KMS-11 (cell line): ENCODE results near the gene LIN7B.

Experiments used
- H2AFZ ChIP-seq: fragments of 200-600 bp; sonication (generic); 2 replicates; pipeline ENCODE4 v1.6.1; 2016; ENCODE audit warnings: antibody characterized with exemption, mixed run types, low read depth
- H3K27ac ChIP-seq: fragments of 200-600 bp; sonication (generic); 2 replicates; pipeline ENCODE4 v1.6.1; 2016; ENCODE audit warnings: mild to moderate bottlenecking, mixed run types
- H3K27me3 ChIP-seq: fragments of 200-600 bp; sonication (generic); 2 replicates; pipeline ENCODE4 v1.6.1; 2017; ENCODE audit warnings: mild to moderate bottlenecking, low read depth, mixed run types, moderate library complexity; ENCODE audit not compliant: insufficient read depth
- H3K36me3 ChIP-seq: fragments of 200-600 bp; sonication (generic); 2 replicates; pipeline ENCODE4 v1.6.1; 2017; ENCODE audit warnings: mild to moderate bottlenecking, mixed run types; ENCODE audit not compliant: insufficient read depth
- H3K4me1 ChIP-seq: fragments of 200-600 bp; sonication (generic); 2 replicates; pipeline ENCODE4 v1.6.1; 2016; ENCODE audit warnings: mild to moderate bottlenecking, low read depth, mixed run types; ENCODE audit not compliant: poor library complexity, severe bottlenecking
- H3K4me2 ChIP-seq: fragments of 200-600 bp; sonication (generic); 2 replicates; pipeline ENCODE4 v1.7.0; 2016; ENCODE audit warnings: mild to moderate bottlenecking, mixed run types
- H3K4me3 ChIP-seq: fragments of 200-600 bp; sonication (generic); IDR thresholded peaks from 2 replicates; pipeline ENCODE4 v1.6.1; 2017; ENCODE audit warnings: low read depth, low read length, mixed read lengths; ENCODE audit not compliant: insufficient read depth
- H3K79me2 ChIP-seq: fragments of 200-600 bp; sonication (generic); 2 replicates; pipeline ENCODE4 v1.6.1; 2016; ENCODE audit warnings: low read depth, mixed run types; ENCODE audit not compliant: insufficient read depth
- H3K9ac ChIP-seq: fragments of 200-600 bp; sonication (generic); 2 replicates; pipeline ENCODE4 v1.6.1; 2016; ENCODE audit warnings: mild to moderate bottlenecking, mixed run types
- H4K20me1 ChIP-seq: fragments of 200-600 bp; sonication (generic); 2 replicates; pipeline ENCODE4 v1.6.1; 2016; ENCODE audit warnings: mild to moderate bottlenecking, mixed run types; ENCODE audit not compliant: insufficient read depth
- TF ChIP-seq, protein P1 (sequence below): fragments of 200-600 bp; sonication (generic); conservative IDR thresholded peaks from 2 replicates; pipeline ENCODE4 v1.6.1; 2017; ENCODE audit warnings: low read depth, mild to moderate bottlenecking, antibody characterized with exemption, low read length, moderate library complexity, mixed read lengths

The LIN7B gene

DNA sequence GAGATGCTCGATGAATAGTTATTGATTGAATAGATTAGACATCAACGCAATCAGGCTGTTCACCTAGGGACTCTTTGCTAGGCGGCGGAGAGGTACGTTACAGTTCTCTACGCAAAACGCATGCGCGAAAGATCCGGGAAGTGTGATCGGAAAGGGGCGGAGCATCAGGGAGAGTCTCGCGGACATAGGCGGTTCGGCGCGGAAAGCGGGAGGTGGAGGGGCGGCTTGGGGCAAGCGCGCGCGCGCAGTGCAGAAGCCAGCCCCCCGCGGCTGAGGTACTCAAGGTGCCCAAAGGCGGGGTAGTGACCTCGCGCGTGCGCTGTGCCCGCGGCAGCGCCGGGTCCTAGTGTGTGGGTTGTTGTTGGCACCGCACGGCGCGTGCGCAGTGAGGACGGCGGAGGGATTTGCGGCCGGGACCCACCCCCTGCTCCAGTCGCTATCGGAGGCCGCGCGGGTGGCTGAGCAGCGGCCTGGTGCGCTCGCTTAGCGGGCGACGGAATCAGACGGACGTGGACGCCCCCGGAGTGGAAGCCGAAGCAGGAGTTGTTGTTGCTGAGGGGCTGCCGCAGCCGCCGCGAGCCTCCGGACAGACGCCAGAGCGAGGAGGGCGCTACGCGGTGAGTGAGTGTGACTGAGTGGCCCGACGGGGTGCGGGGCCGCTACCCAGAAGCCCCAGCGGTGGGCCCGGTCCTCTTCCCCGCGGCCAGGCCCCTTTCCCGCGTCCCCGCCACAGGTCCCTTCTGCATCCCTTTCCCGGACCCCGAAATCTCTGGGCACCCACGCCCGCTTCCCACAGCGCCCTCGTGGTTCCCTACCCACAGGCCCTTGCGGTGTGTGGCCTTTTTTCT is 28.9 kb upstream of the LIN7B start, which contains the start of gene SNRNP70:
SNRNP70 (plus strand) TSS at position 432 of the 848 bp plus-strand sequence. CDS start 964 bp downstream, outside the sequence.
- Histone ChIP-seq H2AFZ (peak within 1 kb of the TSS; percentile 80), H4K20me1 (peaks cover 26% of the 10 kb centered on the region), H3K4me3 (peak within 1 kb of the TSS; percentile 81), H3K4me1 (peaks cover 29% of the 10 kb centered on the region), H3K36me3 (peaks cover 13% of the 10 kb centered on the region; the same call in 1 of the 2 replicates), H3K4me2 (peak within 1 kb of the TSS; percentile 95), H3K27ac (peak within 1 kb of the TSS; percentile 54), H3K27me3 (no peaks in the 10 kb centered on the region), H3K9ac (peak within 1 kb of the TSS; percentile 81), H3K79me2 (peaks cover 49% of the 10 kb centered on the region)
- TF ChIP-seq, protein P1, sequence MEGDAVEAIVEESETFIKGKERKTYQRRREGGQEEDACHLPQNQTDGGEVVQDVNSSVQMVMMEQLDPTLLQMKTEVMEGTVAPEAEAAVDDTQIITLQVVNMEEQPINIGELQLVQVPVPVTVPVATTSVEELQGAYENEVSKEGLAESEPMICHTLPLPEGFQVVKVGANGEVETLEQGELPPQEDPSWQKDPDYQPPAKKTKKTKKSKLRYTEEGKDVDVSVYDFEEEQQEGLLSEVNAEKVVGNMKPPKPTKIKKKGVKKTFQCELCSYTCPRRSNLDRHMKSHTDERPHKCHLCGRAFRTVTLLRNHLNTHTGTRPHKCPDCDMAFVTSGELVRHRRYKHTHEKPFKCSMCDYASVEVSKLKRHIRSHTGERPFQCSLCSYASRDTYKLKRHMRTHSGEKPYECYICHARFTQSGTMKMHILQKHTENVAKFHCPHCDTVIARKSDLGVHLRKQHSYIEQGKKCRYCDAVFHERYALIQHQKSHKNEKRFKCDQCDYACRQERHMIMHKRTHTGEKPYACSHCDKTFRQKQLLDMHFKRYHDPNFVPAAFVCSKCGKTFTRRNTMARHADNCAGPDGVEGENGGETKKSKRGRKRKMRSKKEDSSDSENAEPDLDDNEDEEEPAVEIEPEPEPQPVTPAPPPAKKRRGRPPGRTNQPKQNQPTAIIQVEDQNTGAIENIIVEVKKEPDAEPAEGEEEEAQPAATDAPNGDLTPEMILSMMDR: no peak

DNA sequence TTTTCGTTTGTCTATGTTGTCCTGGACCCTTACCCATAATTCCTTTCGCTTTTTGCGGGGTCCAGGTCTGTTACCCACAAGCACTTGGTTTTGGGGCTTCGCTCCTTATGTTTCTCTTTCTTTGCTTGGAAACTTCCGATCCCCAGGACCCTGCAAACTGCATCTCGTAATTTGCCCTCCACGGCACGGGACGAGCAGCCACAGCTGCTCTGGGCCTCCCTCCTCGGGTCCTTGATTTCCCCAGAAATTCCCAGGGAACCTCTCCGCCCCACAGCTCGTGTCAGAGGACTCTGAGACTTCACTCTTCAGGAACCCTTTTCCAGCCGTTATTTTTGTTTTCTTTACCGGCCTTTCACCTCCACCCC is 28.3 kb upstream of the LIN7B start:
- TF ChIP-seq, protein P1: no peak
- peaks cover 35% of the 10 kb centered on the region for H3K4me1 ChIP-seq
- H3K27ac ChIP-seq: peak overlapping the region; percentile 54
- peak overlapping the region; percentile 81 for H3K9ac ChIP-seq
- H3K79me2 ChIP-seq: peaks cover 55% of the 10 kb centered on the region
- H3K4me2 ChIP-seq: peak overlapping the region; percentile 95
- H3K27me3 ChIP-seq: no peaks in the 10 kb centered on the region
- H3K4me3 ChIP-seq: peak overlapping the region; percentile 81
- H2AFZ ChIP-seq: peak overlapping the region; percentile 80
- peaks cover 19% of the 10 kb centered on the region; the same call in 1 of the 2 replicates for H3K36me3 ChIP-seq
- H4K20me1 ChIP-seq: peaks cover 30% of the 10 kb centered on the region

DNA sequence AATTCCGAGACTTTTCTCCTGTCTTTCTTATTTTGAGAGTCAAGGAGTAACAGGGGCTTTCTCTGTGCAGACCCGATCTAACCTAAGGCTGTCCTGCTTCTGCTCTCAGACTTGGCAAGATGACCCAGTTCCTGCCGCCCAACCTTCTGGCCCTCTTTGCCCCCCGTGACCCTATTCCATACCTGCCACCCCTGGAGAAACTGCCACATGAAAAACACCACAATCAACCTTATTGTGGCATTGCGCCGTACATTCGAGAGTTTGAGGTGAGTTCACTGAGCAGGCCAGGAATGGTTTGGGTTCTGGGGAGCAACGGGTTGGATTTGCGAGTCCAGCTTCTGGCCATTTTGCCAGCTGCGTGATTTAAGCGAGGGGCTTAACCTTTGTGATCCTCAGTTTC is 27.9 kb upstream of the LIN7B start:
- no peak overlapping the region for H2AFZ ChIP-seq
- peaks cover 30% of the 10 kb centered on the region for H4K20me1 ChIP-seq
- H3K79me2 ChIP-seq: peaks cover 60% of the 10 kb centered on the region
- H3K27me3 ChIP-seq: no peaks in the 10 kb centered on the region
- peaks cover 39% of the 10 kb centered on the region for H3K4me1 ChIP-seq
- H3K36me3 ChIP-seq: peaks cover 19% of the 10 kb centered on the region; the same call in 1 of the 2 replicates
- TF ChIP-seq, protein P1: no peak
- peak overlapping the region; percentile 54; the same call in 1 of the 2 replicates for H3K27ac ChIP-seq
- peak overlapping the region; percentile 95 for H3K4me2 ChIP-seq
- H3K4me3 ChIP-seq: peak overlapping the region; percentile 81
- peak overlapping the region; percentile 81 for H3K9ac ChIP-seq

DNA sequence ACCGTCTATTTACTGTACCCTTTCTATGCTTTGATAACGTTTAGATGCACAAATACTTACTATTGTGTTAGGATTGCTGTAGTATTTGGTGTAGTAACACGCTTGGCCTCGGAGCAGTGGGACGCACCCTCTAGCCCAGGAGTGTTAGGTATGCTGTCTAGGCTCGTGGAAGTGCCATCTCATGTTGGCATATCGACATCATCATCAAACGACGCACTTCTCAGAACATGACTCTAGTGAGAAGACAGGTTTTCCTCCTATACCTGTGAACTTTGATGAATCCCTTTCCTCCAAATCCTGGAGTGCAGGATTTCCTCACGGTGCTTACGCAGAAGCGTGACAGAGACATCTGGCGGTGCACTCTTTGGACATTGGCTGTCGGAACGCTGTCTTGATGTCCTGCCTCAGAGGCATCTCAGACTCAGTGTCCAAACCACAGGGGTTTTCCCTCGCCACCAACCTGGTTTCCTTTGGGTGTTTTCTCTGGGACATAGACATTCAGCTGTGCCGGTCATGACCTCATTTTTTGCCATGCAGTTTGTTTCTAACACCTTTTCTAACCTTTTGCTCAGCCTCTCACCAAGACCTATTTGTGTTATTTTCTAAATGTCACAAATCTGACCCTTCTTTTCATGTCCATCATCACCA is 22.7 kb upstream of the LIN7B start:
- H3K79me2 ChIP-seq: peaks cover 58% of the 10 kb centered on the region
- no peak overlapping the region for H3K27ac ChIP-seq
- H3K4me3 ChIP-seq: no peak overlapping the region
- H3K4me2 ChIP-seq: no peak overlapping the region
- TF ChIP-seq, protein P1: no peak
- no peak overlapping the region for H2AFZ ChIP-seq
- no peaks in the 10 kb centered on the region for H3K27me3 ChIP-seq
- peaks cover 27% of the 10 kb centered on the region for H4K20me1 ChIP-seq
- no peak overlapping the region for H3K9ac ChIP-seq
- peaks cover 29% of the 10 kb centered on the region; the same call in 1 of the 2 replicates for H3K36me3 ChIP-seq
- H3K4me1 ChIP-seq: peaks cover 36% of the 10 kb centered on the region
